ENCODE results near the gene ISX. TPM values are rescaled to one million over a fixed set of nuclear protein-coding genes. Genes with fewer than 3 reads are reported as not detected.
A peak's percentile ranks its signal among the peaks of the same experiment; 100 is the strongest.

Gene ISX
- total RNA-seq, 1 donor from 2014 or later: 4.0 TPM

GRCh38 chr22:35064664-35065063 is 1.3 kb upstream of the ISX start:
- no peaks in the 10 kb centered on the region for H3K36me3 Mint-ChIP-seq
- TF ChIP-seq, protein P1, sequence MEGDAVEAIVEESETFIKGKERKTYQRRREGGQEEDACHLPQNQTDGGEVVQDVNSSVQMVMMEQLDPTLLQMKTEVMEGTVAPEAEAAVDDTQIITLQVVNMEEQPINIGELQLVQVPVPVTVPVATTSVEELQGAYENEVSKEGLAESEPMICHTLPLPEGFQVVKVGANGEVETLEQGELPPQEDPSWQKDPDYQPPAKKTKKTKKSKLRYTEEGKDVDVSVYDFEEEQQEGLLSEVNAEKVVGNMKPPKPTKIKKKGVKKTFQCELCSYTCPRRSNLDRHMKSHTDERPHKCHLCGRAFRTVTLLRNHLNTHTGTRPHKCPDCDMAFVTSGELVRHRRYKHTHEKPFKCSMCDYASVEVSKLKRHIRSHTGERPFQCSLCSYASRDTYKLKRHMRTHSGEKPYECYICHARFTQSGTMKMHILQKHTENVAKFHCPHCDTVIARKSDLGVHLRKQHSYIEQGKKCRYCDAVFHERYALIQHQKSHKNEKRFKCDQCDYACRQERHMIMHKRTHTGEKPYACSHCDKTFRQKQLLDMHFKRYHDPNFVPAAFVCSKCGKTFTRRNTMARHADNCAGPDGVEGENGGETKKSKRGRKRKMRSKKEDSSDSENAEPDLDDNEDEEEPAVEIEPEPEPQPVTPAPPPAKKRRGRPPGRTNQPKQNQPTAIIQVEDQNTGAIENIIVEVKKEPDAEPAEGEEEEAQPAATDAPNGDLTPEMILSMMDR (conservative IDR thresholded peaks at IDR 0.05): no peak
- no peaks in the 10 kb centered on the region for H3K27me3 Mint-ChIP-seq
- no peaks in the 10 kb centered on the region for H3K9me3 Mint-ChIP-seq
- H3K4me1 Mint-ChIP-seq (ENCODE audit: unreplicated experiment): peaks cover 16% of the 10 kb centered on the region
- peak overlapping the region; percentile 26 for H3K4me3 Mint-ChIP-seq
- peak overlapping the region; percentile 68 for H3K27ac Mint-ChIP-seq
- no peak for DNase-seq (ENCODE audit: extremely low spot score, unreplicated experiment)

DNA sequence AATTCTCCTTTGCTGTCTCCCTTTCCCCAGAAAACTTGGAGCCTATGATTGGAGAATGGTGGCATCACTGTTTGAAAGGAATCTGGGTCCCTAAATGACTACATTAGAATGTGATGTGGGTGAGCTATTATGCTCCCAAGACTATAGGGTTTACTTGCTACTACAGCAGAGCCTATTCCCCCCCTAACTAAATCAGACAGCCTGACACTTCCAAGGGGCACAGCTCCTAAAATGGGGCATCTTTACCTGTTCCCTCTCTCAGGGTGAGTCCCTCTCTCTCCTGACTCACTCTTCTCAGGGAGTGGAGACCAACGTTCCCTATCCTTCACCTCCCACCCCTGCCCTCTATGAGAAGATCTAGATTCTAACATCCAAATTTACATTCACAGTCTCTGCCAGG is 775 bp upstream of the ISX start:
- no peaks in the 10 kb centered on the region for H3K27me3 Mint-ChIP-seq
- no peaks in the 10 kb centered on the region for H3K36me3 Mint-ChIP-seq
- DNase-seq (ENCODE audit: extremely low spot score, unreplicated experiment): no peak
- TF ChIP-seq, protein P1 (conservative IDR thresholded peaks at IDR 0.05): no peak
- H3K9me3 Mint-ChIP-seq: no peaks in the 10 kb centered on the region
- H3K4me1 Mint-ChIP-seq (ENCODE audit: unreplicated experiment): peaks cover 16% of the 10 kb centered on the region
- H3K27ac Mint-ChIP-seq: peak overlapping the region; percentile 82
- H3K4me3 Mint-ChIP-seq: no peak overlapping the region

- Mint-ChIP-seq H3K36me3 (no peaks in the 10 kb centered on the region), H3K27me3 (peaks cover 5% of the 10 kb centered on the region), H3K4me1 (ENCODE audit: unreplicated experiment) (peaks cover 16% of the 10 kb centered on the region), H3K27ac (no peak overlapping the region), H3K9me3 (no peaks in the 10 kb centered on the region), H3K4me3 (peak overlapping the region; percentile 44)
- no peak for DNase-seq (ENCODE audit: extremely low spot score, unreplicated experiment)
- TF ChIP-seq, protein P1 (conservative IDR thresholded peaks at IDR 0.05): no peak
Observed at GRCh38 chr22:35066768-35067167, 810 bp downstream of the ISX start.

DNA sequence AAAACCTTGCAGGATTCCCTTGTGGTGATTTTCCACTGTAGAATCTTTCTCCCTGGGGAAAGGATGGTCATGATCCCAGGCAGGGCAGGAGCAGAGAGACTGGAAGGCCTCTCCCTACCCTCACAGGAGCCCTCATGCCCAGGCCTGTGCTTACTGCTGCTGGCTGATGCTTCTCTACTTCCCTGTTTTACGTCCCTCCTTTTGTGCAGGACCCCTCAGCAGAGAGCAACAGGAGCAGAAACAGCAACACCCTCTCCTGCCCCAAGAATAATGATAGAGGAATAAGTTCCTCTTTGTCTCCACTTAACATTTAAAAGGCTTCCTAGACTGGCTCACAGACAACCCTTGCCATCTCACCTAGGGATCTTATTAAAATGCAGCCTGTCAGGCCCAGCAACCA is 3.6 kb downstream of the ISX start:
- no peak for DNase-seq (ENCODE audit: extremely low spot score, unreplicated experiment)
- Mint-ChIP-seq H3K4me3 (peak overlapping the region; percentile 11), H3K27ac (no peak overlapping the region), H3K27me3 (peaks cover 5% of the 10 kb centered on the region), H3K36me3 (no peaks in the 10 kb centered on the region), H3K9me3 (no peaks in the 10 kb centered on the region), H3K4me1 (ENCODE audit: unreplicated experiment) (peaks cover 14% of the 10 kb centered on the region)
- TF ChIP-seq, protein P1 (conservative IDR thresholded peaks at IDR 0.05): no peak

DNA sequence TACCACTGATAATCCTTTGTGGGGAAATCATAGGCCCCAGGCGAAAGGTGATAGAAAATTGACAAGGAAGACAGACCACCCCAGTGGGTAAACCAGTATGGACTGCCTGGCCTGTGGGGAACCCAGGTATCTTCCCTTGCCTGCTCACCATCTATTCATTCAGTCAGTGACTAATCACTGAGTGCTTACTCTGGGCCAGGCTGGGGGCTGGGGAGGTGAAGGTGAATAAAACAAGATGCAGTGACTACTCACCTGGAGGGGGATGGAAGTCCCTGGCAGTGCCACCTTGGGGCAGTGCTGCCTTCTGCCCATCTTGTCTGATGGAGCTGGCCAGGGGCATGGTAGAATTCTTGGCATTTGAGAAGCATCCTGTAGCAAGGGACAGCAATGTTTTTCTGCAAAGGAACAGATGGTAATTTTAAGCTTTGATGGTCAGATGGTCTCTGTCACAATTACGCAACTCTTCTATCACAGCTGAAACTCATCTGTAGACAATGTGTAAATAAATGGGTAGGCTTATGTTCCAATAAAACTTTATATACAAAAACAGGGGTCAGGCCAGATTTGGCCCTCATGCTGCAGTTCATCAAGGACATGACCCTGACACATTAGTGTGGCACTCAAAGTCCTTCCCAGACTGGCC is 4.6 kb downstream of the ISX start:
- Mint-ChIP-seq H3K9me3 (no peaks in the 10 kb centered on the region), H3K27me3 (peaks cover 5% of the 10 kb centered on the region), H3K4me3 (no peak overlapping the region), H3K36me3 (no peaks in the 10 kb centered on the region), H3K27ac (no peak overlapping the region), H3K4me1 (ENCODE audit: unreplicated experiment) (peaks cover 5% of the 10 kb centered on the region)
- no peak for DNase-seq (ENCODE audit: extremely low spot score, unreplicated experiment)
- TF ChIP-seq, protein P1 (conservative IDR thresholded peaks at IDR 0.05): no peak
